HG03354 (cell line): ENCODE data around the gene SGPP1.
"Not testable (repeated sequence)": the region's sequence is repeated elsewhere in the genome, so short reads cannot be mapped to it uniquely, and the experiment has no call there.

Experiments
- ATAC-seq: cut with Tn5 transposase; IDR thresholded peaks from one replicate; pipeline ENCODE4 v1.9.1; 2021; ENCODE audit warnings: mild to moderate bottlenecking; ENCODE audit not compliant: unreplicated experiment, poor library complexity, severe bottlenecking

The SGPP1 gene

GRCh38 chr14:63727231-63727735 lies 582 bp downstream of the SGPP1 start:
- peak; percentile 53 for ATAC-seq

DNA sequence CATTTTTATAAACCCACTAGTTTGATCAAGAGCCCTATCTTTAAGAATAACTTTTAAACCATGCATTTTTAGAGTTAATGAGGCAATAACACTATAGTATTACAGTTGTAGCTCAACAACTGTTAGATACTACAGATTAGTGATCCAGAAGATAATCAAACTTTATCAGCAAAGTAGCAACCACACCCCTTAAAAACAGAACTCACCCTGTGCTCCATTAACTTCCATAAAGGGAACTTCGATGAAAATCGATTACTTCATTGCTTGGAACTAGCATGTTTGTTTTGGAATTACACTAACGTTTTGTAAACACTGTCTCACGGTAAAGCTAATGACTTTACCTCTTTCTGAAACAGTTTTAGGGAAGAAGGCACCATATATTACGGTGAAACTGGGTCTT lies 1.4 kb downstream of the SGPP1 start:
- ATAC-seq: no peak

DNA sequence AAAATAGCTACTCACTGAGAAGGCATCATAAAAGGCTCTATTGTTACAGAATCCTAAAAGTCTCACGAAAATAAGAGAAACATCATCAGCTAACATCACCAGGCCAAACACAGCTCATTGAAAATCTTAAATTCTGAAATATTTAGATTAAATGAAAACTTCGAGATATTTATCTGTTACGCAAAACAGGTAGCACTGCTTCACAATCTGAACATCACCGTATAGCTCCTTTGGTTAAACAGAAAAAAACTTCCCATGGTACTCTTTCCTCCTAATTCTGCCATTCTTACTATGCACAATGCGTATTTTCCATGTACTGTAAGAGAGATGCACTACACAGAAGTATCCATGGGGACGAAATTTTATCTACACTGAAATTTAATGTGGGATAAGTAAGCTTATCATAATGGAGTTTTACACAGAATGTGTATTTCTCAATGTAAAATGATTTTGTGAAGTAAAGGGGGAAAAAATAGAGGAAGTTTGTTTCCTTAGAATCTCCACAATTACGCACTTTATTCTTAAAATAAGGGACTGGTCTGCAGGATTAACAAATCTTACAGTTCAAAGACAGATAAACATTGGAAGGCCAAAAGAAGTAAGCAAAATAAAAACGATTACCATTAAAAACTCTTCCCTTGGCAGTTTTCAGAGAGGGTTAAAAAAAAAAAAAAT lies 1.9 kb downstream of the SGPP1 start:
- ATAC-seq: no peak

GRCh38 chr14:63717702-63718101 lies 10.2 kb downstream of the SGPP1 start:
- ATAC-seq: no peak

DNA sequence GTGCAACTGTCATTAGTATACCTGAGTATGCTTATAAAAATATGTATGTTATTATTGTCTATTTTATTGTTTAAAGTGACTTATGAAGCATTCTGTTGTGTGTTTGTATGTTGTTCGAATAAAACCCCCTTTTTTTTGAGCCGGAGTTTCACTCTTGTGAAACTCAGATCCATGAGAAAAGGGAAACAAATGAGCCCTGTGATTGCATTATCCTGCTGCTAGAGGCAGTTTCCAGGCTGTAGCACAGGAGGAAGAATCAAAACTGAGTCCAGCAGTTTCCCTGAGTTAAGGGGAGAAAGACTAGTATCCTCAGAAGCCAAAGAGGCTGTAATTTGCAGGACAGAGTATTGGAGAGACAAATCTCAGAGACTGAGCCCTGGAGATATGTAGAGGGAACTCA lies 12.5 kb downstream of the SGPP1 start:
- no peak for ATAC-seq

DNA sequence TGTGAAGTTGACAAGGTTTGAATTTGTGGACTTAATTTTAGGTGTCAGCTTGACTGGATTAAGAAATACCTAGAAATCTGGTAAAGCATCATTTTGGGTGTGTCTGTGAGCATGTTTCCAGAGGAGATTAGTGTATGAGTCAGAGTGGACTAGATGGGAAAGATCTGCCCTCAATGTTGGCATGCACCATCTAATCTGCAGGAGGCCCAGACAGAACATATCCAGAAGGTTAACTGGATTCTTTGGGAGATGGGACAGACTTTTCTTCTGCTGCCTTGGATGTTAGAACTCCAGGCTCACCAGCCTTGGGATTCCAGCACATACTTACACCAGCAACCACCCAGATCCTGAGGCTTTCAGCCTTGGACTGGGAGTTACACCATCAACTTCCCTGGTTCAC lies 14.1 kb downstream of the SGPP1 start:
- no peak for ATAC-seq

GRCh38 chr14:63713058-63713457 lies 14.8 kb downstream of the SGPP1 start:
- ATAC-seq: no peak

GRCh38 chr14:63712123-63712522 lies 15.7 kb downstream of the SGPP1 start:
- ATAC-seq: no peak

GRCh38 chr14:63710497-63710896 lies 17.4 kb downstream of the SGPP1 start:
- ATAC-seq: no peak

DNA sequence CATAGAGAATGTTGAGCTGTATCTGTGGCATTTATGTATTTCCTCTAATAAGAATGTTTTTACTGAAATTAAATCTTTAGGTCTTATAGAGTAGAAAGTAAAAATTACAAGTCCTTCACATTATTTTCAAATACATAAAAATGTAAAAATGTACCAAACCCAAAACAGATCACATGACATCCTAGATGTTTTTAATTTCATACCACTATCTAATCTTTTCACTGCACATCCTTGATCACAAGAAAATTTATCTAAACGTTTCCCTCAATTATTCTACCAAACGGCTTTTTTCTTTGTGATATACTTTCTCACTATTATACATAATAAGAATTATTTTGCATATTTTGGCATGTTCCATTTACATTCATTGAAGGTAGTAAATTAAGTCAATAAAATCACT lies 18.3 kb downstream of the SGPP1 start:
- no peak for ATAC-seq

GRCh38 chr14:63707216-63707615 lies 20.6 kb downstream of the SGPP1 start:
- ATAC-seq: no peak

- ATAC-seq: no peak
These were observed 22.2 kb downstream of the SGPP1 start for GRCh38 chr14:63705561-63706070.

- not testable (repeated sequence) for ATAC-seq
These were observed 25.3 kb downstream of the SGPP1 start for GRCh38 chr14:63702530-63702929.

DNA sequence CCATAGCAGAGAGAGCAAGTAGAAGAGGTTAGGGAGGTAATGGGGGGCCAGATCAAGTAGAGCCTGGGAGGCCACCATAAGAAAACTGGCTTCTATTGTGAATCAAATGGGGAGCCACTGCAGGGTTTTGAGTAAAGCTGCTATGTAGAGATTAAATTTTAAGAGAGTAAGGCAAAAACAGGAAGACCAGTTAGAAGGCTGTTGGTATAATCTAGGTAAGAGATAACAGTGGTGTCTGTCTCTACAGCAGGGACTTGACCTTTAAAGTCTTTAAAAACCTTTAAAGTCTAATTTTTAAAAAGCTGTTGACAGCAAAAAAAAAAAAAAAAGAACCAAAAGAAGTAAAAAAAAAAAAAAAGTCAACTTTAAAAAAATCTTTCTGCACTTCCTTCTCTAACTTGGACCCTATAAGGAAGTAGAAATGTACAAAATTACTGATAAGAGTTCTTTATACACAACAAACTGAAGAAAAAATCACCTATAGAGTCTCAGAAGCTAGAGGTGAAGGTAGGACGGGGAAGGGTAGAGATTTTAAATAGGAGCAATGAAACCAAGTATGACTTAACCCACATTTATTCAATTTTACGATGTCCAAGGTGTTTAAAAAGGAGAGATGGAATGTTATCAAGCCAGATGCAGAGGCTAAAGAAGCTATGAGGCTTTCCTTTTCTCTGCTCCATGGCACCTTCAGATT lies 26.1 kb downstream of the SGPP1 start:
- ATAC-seq: no peak

DNA sequence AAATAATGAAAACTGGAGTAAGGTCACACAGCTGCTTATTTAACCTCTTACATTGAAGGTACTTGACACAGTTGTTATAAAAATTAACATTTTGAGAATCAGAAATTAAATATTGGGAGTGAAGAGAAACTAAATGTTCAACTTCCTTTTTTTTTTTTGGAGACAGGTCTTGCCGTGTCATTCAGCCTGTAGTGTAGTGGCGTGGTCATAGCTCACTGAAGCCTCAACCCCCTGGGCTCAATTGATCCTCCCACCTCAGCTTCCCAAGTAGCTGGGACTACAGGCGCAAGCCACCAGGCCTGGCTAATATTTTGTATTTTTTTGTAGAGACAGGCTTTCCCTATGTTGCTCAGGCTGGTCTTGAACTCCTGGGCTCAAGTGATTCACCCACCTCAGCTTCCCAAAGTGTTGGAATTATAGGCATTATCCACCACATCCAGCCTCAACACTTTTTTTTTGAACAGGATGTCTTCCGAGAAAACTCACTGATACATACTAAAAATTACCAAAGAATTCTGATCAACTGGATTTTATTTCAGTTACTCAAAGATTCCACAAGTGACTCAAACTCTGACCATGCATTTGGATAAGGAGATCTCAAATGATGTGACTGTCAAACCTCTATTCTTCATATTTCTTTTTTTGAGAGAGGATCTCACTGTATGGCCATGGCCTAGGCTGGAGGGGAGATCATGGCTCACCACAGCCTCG lies 35.4 kb downstream of the SGPP1 start:
- no peak for ATAC-seq

DNA sequence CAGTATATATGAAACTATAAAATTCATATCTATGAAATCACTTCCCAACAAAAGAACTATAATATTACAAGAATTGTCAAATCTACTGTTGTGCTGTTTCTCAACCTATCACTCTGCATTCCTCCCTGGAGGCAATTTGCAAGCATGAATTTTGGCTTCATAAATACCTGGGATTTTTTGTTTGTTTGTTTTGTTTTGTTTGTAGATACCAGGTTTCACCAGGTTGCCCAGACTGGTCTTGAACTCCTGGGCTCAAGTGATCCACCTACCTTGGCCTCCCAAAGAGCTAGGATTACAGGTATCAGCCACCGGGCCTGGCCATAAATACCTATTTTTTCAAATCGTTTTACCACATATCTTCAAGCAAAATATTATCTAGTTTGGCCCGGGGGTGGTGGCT lies 38.7 kb downstream of the SGPP1 start:
- no peak for ATAC-seq

GRCh38 chr14:63686926-63687325 lies 40.9 kb downstream of the SGPP1 start:
- ATAC-seq: no peak

DNA sequence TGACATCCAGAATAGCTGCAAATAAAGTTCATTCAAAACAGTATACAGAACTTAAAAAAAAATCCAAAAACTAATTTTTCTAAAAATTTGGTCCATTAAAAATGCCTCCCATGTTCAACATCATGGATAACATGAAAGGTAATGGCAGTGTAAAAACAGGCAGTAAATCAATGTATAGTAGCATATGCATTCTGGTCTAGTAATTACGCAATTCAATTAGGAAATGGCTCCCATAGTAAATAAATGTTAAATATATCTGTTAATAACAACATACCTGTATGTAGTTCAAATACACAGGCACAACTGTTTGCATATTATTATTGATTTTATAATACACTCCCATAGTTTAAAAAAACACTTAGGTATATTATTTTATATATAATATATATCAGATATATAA lies 42.5 kb downstream of the SGPP1 start:
- no peak for ATAC-seq

DNA sequence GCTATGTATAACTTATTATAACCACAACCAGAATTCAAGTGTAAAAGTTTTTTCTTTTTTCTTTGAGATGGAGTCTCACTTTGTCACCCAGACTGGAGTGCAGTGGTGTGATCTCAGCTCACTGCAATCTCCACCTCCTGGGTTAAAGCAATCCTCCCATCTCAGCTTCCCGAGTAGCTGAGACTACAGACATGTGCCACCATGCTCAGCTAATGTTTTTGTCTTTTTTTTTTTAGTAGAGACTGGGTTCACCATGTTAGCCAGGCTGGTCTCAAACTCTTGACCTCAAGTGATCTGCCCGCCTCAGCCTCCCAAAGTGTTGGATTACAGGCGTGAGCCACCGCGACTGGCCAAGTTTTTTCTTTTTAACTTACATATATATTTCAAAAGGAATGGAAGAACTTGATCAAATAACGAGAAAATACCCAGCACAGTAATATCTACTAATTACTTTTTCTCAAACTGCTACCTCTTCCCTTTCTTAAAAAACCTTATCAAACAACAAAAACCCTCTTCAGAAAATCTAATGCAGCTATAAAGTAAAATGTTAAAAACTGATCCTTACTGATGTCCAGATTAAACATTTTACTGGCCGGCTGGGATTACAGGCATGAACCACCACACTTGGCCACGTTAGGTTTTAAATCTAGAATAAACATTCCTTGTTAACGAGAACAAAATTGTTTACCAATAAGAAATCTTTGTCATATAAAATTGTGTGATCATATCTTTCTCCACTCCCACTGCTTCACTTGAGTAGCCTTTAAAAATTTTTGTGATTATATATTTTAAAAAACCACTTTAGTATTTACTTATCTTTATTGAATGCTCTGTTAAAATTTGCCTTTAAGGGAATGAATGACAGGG lies 44.9 kb downstream of the SGPP1 start:
- ATAC-seq: no peak

GRCh38 chr14:63678536-63678935 lies 49.3 kb downstream of the SGPP1 start:
- no peak for ATAC-seq
